Choroid plexus epithelial cell (primary cell): ENCODE results near the gene PFDN5.
"Not testable (repeated sequence)": the region's sequence is repeated elsewhere in the genome, so short reads cannot be mapped to it uniquely, and the experiment has no call there.

Experiments used
- DNase-seq: peaks from one replicate; pipeline ENCODE4 v3.0.0-alpha.2; 2010; ENCODE audit warnings: low read depth
- H3K4me3 ChIP-seq: 2 replicates; pipeline ENCODE4 v1.5.1; 2011; ENCODE audit warnings: low read depth, mild to moderate bottlenecking, control low read depth, low read length, moderate library complexity
- TF ChIP-seq, protein P1 (sequence below): conservative IDR thresholded peaks from 2 replicates; pipeline ENCODE4 v1.5.1; 2011; ENCODE audit warnings: low read depth, mild to moderate bottlenecking, control low read depth, inconsistent platforms, low read length, moderate library complexity

Gene PFDN5

DNA sequence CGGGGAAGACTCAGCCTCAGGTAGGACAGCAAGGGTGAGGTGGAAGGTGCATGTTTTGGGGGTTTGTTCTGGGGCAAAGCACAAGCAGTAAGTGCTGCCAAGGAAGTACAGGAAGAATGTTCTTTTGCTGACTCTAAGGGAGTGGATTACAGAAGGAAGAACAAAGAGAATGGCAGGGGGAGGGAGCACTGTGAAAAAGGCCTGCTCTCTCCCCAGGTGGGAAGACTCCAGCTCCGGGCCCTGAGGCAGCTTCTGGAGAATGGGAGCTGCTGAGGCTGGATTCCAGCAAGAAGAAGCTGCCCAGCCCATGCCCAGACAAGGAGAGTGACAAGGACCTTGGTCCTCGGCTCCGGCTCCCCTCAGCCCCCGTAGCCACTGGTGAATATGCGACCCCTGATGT lies 7.0 kb upstream of the PFDN5 start:
- no peak overlapping the region for H3K4me3 ChIP-seq
- TF ChIP-seq, protein P1, sequence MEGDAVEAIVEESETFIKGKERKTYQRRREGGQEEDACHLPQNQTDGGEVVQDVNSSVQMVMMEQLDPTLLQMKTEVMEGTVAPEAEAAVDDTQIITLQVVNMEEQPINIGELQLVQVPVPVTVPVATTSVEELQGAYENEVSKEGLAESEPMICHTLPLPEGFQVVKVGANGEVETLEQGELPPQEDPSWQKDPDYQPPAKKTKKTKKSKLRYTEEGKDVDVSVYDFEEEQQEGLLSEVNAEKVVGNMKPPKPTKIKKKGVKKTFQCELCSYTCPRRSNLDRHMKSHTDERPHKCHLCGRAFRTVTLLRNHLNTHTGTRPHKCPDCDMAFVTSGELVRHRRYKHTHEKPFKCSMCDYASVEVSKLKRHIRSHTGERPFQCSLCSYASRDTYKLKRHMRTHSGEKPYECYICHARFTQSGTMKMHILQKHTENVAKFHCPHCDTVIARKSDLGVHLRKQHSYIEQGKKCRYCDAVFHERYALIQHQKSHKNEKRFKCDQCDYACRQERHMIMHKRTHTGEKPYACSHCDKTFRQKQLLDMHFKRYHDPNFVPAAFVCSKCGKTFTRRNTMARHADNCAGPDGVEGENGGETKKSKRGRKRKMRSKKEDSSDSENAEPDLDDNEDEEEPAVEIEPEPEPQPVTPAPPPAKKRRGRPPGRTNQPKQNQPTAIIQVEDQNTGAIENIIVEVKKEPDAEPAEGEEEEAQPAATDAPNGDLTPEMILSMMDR = no peak
- no peak for DNase-seq

DNA sequence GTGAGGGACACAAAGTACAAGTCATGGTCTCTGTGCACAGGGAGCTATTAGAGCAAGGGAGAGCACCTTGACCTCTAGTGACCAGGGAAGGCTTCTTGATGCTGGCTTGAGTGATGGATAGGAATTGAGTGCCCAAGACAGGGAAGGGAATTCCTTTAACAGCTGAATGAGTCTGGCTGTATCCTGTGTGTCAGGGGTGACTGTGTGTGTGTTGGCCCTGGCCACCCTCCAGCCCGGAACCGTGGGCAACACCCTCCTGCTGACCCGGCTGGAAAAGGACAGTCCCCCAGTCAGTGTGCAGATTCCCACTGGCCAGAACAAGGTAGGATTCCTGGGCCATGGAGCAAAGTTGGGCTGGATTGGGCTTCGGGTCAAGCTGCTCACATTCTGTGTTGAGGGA lies 5.5 kb upstream of the PFDN5 start:
- no peak for DNase-seq
- no peak overlapping the region for H3K4me3 ChIP-seq

DNA sequence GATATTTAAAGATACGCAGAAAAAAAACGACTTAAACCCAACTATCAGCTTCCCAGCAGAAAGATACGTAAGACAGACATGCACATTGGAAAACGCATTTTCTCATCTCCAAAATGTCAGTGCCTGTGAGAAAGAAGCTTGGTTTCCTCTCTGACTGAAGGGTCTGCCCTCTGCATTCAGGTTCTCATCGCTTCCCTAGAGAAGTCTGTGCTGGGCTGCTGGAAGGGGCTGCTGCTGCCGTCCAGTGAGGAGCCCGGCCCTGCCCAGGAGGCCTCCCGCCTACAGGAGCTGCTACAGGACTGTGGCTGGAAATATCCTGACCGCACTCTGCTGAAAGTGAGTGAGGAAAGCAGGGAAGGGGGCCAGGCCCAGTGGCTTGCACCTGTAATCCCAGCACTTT lies 4.7 kb upstream of the PFDN5 start:
- DNase-seq = peak; percentile 38

More for the DNA sequence above, 5.5 kb upstream of the PFDN5 start:
- TF ChIP-seq, protein P1 = no peak

DNA sequence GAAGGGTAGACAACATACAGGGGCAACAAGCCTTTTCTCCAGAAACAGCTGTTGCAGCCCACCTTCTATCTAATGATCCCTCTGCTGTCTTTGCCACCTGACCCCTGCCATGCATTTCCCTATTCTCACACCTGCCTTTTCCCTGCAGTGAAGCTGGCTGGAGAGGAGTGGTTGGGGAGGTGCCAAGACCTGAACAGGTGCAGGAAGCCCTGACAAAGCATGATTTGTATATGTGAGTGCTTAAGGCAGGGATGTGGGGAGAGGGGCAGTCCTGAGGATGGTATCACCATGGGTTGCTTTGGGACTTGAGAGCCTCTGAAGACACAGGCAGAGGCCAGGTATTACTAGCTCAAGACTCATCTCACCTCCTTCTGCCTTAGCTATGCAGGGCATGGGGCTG lies 2.9 kb upstream of the PFDN5 start:
- no peak for DNase-seq
- no peak overlapping the region for H3K4me3 ChIP-seq
- TF ChIP-seq, protein P1 = no peak

More for the DNA sequence above, 4.7 kb upstream of the PFDN5 start:
- H3K4me3 ChIP-seq = no peak overlapping the region
- TF ChIP-seq, protein P1 = peak; percentile 8

DNA sequence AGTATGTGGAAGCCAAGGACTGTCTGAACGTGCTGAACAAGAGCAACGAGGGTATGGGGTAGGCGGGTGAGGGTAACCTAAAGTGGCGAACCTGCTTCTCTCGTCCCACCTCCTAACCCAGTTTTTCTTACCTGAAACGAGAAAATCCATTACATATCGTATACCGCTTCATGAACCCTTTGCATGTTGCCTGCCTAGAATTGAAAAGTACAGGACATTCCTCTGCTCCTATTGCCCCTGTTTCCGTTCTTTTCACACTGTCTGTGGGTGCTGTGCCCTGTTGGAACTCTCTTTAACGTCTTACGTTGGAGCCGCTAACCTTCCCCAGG lies 513 bp downstream of the PFDN5 start:
- H3K4me3 ChIP-seq = peak overlapping the region; percentile 95
- TF ChIP-seq, protein P1 = no peak
- no peak for DNase-seq

DNA sequence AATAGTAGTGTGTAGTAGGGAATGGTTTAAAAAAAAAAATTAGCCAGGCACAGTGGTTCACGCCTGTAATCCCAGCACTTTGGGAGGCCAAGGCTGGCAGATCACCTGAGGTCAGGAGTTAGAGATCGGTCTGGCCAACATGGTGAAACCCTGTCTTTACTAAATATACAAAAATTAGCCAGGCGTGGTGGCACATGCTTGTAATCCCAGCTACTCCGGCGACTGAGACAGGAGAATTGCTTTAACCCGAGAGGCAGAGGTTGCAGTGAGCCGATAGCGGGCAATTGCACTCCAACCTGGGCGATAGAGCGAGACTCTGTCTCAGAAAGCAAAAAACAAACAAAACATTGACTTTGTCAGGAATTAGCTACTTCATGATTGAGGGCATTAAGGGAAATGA lies 1.8 kb downstream of the PFDN5 start:
- not testable (repeated sequence) for H3K4me3 ChIP-seq, DNase-seq

DNA sequence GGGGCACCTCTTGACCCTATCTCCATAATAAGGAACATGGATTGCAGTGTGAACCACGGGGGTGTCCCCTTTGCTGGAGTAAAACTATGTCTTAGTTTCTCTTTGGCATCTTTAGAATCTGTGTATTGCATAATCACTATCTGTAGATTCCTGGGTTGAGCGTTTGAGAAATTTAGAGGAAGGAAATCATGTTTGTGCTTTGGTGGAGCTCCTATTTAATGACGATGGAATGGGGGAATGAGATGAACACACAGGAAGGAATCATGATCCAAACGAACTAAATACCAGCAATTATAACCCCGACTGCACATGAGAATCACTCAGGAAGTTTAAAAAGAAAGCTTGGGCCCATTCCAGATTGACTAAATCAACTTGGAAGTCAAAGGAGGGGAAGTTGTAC lies 2.8 kb downstream of the PFDN5 start:
- H3K4me3 ChIP-seq = no peak overlapping the region
- DNase-seq = peak; percentile 93

More for the DNA sequence above, 2.8 kb downstream of the PFDN5 start:
- TF ChIP-seq, protein P1 = no peak
